ENCODE measurements around the gene TM9SF1.

TM9SF1 gene

DNA sequence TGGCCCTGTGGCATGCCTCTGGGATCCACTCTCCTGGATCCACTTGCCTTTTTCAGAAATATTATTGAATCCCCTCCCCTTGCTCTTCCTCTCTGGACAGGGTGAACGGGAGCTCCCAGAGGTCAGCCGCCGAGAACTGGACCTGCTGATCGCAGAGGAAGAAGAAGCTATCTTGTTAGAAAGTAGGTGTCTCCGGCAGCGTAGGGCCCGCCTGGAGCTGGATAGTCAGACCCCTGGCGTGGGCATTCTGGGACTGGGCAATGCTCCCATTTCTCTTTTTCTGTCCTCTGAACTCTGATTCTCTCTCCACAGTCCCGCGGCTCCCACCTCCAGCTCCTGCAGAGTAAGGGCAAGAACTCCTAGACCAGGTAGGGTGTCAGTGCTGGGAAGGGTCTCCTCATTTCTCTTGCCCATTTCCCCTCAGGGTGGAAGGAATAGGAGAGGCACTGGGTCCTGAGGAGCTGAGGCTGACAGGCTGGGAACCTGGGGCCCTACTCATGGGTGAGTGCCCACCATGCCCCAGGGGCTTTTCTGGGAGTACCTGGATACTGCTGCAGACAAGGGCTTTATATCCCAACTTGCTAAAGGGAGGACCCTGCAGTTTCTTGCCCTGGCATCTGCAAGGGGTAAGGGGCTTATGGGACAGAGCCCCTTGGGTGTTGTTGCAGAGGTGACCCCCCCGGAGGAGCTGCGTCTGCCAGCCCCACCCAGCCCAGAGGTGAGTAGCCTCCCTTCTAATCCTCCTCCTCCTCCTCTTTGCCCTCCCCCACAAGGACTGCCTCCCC lies 18.0 kb downstream of the TM9SF1 start:
- no peak for DNase-seq

DNA sequence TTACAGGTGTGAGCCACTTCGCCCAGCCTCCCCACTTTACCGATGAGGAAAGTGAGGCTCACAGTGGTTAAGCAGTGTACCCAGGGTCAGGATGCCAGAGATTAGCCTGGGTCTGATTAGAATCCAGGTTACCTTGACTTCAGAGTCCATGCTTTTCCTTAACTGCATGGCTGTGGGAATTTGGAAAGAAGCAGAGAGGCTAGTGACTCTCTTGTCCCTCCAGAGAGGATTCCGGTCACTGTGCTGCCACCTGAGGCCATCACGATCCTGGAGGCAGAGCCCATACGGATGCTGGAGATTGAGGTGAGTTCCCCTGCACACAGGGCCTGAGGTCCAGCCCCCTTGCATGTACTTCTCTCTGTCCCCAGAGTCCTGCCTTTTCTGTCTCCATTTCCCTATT lies 18.6 kb downstream of the TM9SF1 start:
- no peak for DNase-seq

DNA sequence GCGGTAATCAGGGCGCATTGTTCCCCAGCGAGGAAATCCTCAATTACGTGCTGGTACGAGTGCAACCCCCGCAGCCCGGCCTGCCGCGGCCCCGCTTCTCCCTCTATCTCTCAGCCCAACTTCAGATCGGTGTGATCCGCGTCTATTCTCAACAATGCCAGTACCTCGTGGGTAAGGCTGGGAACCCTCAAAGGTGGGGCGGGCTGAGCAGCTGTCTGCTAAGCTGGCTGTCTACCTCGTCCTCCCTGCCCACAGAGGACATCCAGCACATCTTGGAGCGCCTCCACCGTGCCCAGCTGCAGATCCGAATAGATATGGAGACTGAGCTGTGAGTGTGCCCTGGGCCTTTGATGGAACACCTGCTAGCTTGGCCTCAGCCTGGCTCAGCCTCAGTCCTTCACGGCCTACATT lies 22.4 kb downstream of the TM9SF1 start:
- DNase-seq = no peak

DNA sequence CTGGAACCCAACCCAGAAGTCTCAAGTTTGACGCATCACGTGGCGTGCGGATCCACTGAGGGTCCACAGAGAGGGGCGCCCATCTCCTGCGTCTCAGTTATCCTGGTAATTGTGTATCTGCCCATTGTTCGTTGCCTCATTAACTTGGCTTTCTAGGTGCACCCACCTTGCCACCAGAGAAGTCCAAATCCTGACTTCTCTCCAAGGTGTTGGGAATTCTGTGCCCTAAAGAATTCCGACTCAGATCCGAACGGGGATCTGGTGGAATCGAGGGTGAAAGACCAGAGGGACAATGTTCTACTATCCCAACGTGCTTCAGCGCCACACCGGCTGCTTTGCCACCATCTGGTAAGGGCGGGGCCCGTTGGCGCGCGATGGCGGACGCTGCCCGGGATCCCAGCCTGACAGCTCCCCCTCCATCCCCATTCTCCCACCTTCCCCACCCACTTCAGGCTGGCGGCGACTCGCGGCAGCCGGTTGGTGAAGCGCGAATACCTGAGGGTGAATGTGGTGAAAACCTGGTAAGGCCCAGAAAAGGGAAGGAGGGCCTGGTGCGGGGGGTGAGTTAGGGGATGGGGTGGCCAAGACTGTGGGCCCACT lies 22.9 kb downstream of the TM9SF1 start:
- DNase-seq = no peak

DNA sequence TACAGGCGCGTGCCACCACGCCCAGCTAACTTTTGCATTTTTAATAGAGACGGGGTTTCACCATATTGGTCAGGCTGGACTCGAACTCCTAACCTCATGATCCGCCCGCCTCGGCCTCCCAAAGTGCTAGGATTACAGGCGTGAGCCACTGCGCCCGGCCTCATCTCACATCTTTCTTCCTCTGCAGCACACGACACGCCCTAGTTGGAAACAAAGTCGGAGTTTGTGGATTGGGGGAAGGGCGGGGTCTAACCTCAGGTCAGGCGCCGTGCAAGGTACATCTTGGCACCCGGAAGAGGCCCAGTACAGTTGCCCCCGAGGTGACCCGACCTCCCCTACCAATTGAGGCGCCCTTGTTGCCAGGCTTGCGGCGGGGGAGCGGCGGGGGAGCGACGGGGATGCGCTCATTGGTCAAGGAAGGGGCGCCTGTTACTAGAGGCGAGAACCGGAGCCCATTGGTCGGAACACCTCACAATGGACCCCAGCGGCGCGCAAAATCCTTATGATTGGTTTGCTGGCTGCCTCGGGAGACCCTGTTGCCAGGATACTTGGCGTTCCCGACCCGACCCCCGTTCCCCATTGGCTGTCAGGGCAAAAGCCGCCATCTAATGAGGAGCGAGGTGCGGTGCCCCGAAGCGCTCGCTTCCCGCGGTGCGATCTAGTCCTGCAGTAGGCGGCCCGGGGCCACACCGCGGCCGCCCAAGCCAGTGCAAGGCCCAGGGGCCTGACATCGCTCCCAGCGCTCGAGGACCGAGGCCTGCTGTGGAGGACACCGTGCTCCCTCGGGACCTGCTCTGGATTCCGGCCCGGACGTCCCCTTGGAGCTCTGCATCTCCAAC lies 23.6 kb downstream of the TM9SF1 start, which contains the start of gene REC8:
Gene REC8, plus strand, starts transcription at position 659 of the 839 bp plus-strand sequence. CDS start 473 bp downstream, outside the sequence.
- no peak for DNase-seq

DNA sequence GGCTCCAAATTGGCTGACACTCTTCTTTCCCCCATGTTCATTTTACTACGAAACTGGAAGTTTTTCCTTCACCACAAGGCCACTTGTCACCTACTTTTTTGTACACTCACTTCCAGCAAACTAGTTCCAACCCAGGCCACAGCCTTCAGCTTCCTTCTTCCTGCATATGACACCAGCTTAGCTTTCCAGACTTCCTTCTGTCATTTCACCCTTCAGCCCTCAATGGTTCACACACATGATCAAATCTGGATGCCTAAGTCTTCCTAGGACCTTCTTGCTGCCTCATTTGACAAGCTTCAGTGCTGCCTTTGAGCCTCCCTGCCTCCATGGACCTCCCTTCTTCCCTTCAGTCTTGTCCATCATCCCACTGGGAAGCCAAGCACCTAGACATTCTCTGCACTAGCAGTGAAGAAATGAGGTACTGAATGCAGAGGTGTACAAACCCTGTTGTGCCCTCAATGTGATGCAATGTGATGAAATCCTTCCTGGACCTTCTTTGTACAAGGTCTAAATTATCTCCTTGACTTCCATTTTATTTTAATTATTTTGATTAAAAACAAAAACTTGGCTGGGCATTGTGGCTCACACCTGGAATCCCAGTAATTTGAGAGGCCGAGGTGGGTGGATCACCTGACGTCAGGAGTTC lies 27.6 kb downstream of the TM9SF1 start:
- DNase-seq = peak; percentile 63

DNA sequence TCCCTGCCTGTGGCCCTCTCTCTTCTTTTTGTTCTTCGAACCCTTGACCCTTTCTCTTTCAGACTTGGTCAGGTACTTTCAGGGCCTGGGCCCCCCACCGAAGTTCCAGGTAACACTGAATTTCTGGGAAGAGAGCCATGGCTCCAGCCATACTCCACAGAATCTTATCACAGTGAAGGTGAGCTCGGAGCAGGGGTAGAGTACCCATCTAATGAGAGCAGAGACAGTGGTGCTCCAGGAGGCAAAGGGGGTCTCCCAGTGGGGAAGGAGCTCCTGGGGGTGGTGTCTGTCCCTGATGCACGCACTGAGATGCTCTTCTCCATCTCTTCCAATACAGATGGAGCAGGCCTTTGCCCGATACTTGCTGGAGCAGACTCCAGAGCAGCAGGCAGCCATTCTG lies 29.5 kb downstream of the TM9SF1 start:
- no peak for DNase-seq

DNA sequence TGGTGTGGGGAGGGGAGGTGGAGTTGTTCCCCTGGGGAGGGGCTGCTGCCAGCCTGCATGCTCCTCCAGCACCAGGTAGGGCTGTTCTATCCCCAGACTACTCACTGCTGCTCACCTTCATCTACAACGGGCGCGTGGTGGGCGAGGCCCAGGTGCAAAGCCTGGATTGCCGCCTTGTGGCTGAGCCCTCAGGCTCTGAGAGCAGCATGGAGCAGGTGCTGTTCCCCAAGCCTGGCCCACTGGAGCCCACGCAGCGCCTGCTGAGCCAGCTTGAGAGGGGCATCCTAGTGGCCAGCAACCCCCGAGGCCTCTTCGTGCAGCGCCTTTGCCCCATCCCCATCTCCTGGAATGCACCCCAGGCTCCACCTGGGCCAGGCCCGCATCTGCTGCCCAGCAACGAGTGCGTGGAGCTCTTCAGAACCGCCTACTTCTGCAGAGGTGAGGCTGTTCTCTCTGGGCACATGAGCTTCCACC lies 30.7 kb downstream of the TM9SF1 start:
- no peak for DNase-seq

DNA sequence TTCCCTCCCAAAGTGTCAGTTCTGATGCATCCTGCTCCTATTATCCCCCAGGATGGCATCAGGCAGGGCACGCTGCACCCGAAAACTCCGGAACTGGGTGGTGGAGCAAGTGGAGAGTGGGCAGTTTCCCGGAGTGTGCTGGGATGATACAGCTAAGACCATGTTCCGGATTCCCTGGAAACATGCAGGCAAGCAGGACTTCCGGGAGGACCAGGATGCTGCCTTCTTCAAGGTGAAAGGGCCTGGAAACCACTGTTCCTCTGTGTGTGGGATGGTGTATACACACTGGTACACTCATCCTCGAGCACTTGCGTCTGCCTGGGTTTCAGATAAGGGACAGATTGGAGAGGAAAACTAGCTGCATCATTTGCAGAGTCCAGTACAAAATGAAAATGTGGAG lies 33.1 kb downstream of the TM9SF1 start:
- no peak for DNase-seq

DNA sequence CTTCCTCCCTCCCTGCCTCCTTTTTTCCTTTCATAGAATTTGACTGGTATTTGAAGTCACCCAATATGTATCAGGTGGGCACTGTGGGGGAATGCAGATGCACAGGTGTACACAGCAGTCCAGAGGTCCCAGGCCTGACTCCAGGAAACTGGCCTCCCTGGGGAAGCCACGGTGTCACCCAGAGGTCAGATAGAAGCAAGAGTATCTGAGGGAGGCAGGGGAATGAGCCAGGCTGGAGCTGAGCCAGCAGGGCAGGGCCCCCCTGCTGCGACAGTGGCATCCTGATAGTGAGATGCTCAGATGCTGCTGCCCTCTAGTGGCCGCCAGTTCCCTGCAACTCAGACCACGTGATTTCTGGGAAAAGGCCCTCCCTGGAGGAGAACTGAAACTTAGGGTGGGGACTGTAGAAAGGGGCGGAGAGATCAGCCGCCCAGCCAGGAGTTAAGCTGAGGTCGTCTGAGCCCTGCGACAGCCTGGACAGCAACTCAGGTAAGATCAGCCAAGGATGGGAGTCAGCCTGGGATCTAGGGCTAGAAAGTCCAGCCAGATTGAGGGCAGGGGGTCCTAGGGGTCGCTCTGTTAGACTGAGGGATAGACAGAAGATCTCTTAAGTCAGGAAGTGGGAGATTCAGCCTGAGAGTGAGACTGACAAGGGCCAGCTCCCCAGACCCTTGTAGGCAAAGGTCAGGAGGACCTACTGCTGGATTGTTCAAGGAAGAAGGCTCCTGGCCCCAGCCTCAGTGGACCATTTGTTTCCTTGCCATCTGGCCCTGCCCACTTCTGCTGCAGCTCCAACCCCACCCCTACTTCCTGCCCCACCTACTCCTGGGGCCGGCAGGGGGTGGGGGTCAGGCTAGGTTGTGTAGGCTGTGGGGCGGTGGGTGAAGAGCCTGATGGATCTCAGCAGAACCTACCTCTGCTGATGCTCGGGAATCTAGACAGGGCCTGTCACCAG lies 34.1 kb downstream of the TM9SF1 start, which contains the start of gene IRF9:
Gene IRF9, plus strand, starts transcription at position 416 of the 955 bp plus-strand sequence. CDS start 880 bp downstream, outside the sequence.
- DNase-seq = peak; percentile 97

DNA sequence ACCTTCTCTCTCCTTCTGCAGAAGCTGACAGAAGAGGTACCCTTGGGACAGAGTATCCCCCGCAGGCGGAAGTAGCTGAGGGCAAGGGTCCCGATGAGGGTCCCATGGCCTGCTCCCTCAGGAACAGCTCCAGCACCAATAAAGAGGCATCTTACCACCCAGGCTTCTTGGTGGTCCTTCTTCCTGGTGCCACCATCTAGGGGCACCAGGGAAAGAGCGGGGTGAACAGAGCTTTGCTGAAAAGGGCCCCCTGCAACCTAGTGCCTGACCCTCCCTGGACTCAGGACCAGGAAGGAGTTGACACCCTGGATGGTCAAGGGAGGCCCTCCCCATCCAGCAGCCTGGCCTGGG lies 34.8 kb downstream of the TM9SF1 start:
- no peak for DNase-seq

DNA sequence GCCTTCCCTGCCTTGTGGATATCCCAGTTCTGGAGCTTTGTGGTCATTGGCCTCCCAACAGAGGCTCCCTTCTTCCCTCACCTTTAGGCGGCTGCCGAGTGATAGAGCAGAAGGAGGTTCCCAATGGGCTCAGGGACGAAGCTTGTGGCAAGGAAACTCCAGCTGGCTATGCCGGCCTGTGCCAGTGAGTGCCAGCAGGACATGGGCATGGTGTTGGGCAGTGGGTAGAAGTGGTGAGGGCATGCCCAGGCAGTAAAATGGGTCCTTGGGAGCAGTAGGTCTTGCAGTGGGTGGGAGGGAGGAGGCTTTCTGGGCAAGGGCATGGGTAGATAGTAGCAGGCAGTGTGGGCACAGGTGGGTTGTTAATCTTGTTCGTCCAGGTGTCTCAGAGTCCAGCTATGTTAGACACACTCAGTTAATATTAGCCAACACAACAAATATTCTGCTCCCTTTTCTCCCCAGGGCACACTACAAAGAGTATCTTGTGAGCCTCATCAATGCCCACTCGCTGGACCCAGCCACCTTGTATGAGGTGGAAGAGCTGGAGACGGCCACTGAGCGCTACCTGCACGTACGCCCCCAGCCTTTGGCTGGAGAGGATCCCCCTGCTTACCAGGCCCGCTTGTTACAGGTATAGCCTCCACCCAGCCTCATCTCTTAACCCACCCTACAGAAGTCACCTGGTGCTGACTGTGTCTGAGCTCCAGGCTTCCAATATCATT lies 35.3 kb downstream of the TM9SF1 start:
- DNase-seq = no peak

DNA sequence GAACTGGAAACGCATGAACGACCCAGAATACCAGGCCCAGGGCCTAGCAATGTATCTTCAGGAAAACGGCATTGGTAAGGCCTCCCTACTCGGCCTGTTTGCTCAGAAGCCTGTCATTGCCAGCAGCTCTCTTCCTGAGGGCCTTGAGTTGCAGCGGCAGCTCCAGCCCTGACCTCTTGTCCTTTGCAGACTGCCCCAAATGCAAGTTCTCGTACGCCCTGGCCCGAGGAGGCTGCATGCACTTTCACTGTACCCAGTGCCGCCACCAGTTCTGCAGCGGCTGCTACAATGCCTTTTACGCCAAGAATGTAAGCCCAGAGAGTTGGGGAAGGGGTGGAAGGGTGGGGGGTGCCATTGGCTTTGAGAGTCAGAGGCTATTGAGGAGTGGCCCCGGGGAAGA lies 37.9 kb downstream of the TM9SF1 start:
- DNase-seq = no peak

DNA sequence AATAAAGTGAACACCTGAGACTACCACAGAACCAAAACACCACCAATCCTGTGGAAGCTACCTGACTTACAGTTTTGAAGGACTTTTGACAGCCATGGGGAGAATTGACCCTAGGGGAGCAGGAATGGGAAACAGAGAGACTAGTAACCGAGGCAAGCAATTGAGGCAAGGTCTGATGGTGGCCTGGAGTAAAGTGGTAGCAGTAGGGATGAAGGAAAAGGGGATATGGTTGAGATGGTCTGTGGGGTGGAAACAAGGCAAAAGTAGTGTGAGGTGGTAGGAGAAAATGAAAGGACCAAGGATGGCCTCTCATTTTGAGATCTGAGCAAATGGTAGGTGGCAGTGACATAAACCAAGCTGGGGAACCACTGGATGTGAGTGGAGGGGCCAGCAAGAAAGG lies 38.4 kb downstream of the TM9SF1 start:
- DNase-seq = no peak

DNA sequence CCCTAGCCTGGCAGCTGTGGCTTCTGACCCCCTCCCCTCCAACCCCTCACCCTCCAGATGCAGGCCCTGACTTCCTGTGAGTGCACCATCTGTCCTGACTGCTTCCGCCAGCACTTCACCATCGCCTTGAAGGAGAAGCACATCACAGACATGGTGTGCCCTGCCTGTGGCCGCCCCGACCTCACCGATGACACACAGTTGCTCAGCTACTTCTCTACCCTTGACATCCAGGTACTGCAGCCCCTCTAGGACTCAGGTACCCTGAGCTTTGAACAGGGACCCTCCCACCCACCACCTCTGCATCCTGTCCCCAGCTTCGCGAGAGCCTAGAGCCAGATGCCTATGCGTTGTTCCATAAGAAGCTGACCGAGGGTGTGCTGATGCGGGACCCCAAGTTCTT lies 40.1 kb downstream of the TM9SF1 start:
- DNase-seq = no peak

DNA sequence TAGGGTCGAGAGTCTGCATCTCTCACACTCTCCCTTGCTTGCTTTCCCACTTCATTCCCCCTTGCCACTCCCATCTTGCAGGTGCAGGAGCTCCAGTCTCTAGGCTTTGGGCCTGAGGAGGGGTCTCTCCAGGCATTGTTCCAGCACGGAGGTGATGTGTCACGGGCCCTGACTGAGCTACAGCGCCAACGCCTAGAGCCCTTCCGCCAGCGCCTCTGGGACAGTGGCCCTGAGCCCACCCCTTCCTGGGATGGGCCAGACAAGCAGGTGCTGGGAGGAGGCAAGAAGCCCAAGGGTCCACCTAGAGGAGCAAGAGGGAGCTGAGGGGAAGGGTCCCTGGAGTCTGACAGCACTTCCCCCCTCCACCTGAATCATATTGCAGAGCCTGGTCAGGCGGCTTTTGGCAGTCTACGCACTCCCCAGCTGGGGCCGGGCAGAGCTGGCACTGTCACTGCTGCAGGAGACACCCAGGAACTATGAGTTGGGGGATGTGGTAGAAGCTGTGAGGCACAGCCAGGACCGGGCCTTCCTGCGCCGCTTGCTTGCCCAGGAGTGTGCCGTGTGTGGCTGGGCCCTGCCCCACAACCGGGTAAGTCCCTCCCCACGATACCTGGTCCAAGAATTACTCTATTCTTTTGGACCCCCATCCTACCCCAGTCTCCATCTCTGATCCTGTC lies 43.7 kb downstream of the TM9SF1 start:
- DNase-seq = no peak

DNA sequence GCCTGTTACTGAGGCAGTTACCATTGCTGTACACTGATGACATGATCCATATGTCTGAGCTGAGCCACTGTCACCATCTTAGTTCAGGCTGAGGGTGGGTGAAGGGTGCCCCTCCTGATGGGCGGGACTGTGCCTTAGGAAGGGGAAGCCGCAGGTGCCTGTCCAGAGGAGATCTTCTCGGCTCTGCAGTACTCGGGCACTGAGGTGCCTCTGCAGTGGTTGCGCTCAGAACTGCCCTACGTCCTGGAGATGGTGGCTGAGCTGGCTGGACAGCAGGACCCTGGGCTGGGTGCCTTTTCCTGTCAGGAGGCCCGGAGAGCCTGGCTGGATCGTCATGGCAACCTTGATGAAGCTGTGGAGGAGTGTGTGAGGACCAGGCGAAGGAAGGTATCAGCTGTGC lies 44.2 kb downstream of the TM9SF1 start:
- DNase-seq = no peak

DNA sequence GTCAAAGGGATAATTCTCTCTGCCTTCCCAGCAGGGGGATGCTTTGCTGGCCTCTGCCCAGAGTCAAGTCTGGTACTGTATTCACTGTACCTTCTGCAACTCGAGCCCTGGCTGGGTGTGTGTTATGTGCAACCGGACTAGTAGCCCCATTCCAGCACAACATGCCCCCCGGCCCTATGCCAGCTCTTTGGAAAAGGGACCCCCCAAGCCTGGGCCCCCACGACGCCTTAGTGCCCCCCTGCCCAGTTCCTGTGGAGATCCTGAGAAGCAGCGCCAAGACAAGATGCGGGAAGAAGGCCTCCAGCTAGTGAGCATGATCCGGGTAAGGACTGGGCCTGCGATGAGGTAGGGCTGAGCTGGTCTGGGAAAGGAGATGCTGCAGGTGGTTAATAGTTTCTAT lies 44.7 kb downstream of the TM9SF1 start:
- no peak for DNase-seq

DNA sequence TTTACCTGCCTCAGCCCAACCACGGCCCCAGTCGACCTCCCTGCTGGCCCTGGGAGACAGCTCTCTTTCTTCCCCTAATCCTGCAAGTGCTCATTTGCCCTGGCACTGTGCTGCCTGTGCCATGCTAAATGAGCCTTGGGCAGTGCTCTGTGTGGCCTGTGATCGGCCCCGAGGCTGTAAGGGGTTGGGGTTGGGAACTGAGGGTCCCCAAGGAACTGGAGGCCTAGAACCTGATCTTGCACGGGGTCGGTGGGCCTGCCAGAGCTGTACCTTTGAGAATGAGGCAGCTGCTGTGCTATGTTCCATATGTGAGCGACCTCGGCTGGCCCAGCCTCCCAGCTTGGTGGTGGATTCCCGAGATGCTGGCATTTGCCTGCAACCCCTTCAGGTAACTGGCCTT lies 45.2 kb downstream of the TM9SF1 start:
- DNase-seq = no peak

DNA sequence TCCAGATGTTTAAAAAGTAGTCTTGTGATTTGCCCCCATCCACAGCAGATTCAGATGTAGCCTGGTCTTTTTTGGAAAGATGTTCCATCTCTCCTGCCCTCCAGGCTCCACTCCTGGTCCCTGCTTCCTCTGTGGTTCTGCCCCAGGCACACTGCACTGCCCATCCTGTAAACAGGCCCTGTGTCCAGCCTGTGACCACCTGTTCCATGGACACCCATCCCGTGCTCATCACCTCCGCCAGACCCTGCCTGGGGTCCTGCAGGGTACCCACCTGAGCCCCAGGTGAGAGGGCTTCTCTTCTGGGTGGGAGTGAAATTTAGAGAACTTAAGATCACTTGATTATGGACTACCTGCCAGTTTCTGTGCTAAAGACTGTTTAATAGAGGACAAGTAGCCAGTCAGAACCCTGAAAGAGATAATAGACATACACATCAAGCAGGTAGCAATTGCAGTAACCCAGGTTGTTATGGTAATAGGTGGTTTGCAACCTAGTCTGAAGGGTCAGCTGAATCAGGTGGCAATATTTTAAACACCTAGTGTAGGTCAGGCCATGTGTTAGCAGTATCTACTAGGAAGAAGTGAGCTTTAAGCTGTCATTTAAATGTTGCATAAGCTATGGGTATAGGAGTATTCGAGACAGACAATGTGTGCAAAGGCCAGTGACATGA lies 45.8 kb downstream of the TM9SF1 start:
- no peak for DNase-seq
